WTC11 (cell line): ENCODE data around the gene ZNF276. TPM values are rescaled to one million over a fixed set of nuclear protein-coding genes. Genes with fewer than 3 reads are reported as not detected.
A peak's percentile ranks its signal among the peaks of the same experiment; 100 is the strongest.

Source experiments
- ATAC-seq: fragments of 200-7000 bp; cut with Tn5 transposase; 2 replicates; pipeline ENCODE4 v1.10.0; 2021; ENCODE audit warnings: mild to moderate bottlenecking, moderate library complexity
- CTCF ChIA-PET: fragments of 300-600 bp; sonication (Branson Sonifier 250); formaldehyde crosslinking; loops from one replicate; lab custom pipeline; 2021; ENCODE audit warnings: antibody characterized with exemption; lab: Charles Lee
- POLR2A ChIA-PET: fragments of 350-600 bp; sonication (Branson Sonifier 250); formaldehyde crosslinking; loops from one replicate; lab custom pipeline; 2021; ENCODE audit warnings: antibody characterized with exemption; lab: Charles Lee
- DNase-seq: peaks from one replicate; pipeline ENCODE4 v3.0.0; 2021; ENCODE audit warnings: low spot score
- H3K27ac Mint-ChIP-seq: 2 replicates; pipeline ENCODE4 v1.8.0; 2021; ENCODE audit warnings: mixed read lengths
- H3K27me3 Mint-ChIP-seq: 2 replicates; pipeline ENCODE4 v1.8.0; 2021; ENCODE audit warnings: low read depth, mild to moderate bottlenecking, moderate library complexity, mixed read lengths
- H3K36me3 Mint-ChIP-seq: 2 replicates; pipeline ENCODE4 v1.8.0; 2021; ENCODE audit warnings: mixed read lengths
- H3K4me1 Mint-ChIP-seq: 2 replicates; pipeline ENCODE4 v1.8.0; 2022; ENCODE audit warnings: mixed read lengths
- H3K4me3 Mint-ChIP-seq: 2 replicates; pipeline ENCODE4 v1.8.0; 2021; ENCODE audit warnings: mild to moderate bottlenecking, moderate library complexity, mixed read lengths
- H3K9me3 Mint-ChIP-seq: 2 replicates; pipeline ENCODE4 v1.8.0; 2021; ENCODE audit warnings: mixed read lengths
- ATF3 ChIP-seq: sonication (generic); formaldehyde crosslinking; conservative IDR thresholded peaks from 2 replicates; pipeline ENCODE4 v1.8.1; 2022; ENCODE audit warnings: mild to moderate bottlenecking, missing genetic modification reagents
- CBFB ChIP-seq: sonication (generic); formaldehyde crosslinking; IDR thresholded peaks from 2 replicates; pipeline ENCODE4 v1.8.1; 2022; ENCODE audit warnings: mild to moderate bottlenecking, low read depth, missing genetic modification reagents
- E2F5 ChIP-seq: sonication (generic); formaldehyde crosslinking; IDR thresholded peaks from 2 replicates; pipeline ENCODE4 v1.8.1; 2022; ENCODE audit warnings: mild to moderate bottlenecking, moderate library complexity, missing genetic modification reagents
- FOXJ3 ChIP-seq: sonication (generic); formaldehyde crosslinking; IDR thresholded peaks from 2 replicates; pipeline ENCODE4 v1.9.0; 2021; ENCODE audit warnings: missing genetic modification reagents, mild to moderate bottlenecking, borderline replicate concordance
- FOXK1 ChIP-seq: sonication (generic); formaldehyde crosslinking; IDR thresholded peaks from 2 replicates; pipeline ENCODE4 v1.8.0; 2022; ENCODE audit warnings: mild to moderate bottlenecking, moderate library complexity, missing genetic modification reagents
- GABPB1 ChIP-seq: sonication (generic); formaldehyde crosslinking; IDR thresholded peaks from 2 replicates; pipeline ENCODE4 v1.8.1; 2023; ENCODE audit warnings: mild to moderate bottlenecking, missing genetic modification reagents
- MXD4 ChIP-seq: fragments of 250-450 bp; sonication (Bioruptor Pico); IDR thresholded peaks from 2 replicates; pipeline ENCODE4 v1.8.0; 2021; ENCODE audit warnings: mild to moderate bottlenecking, moderate library complexity, borderline replicate concordance
- MYBL2 ChIP-seq: sonication (generic); formaldehyde crosslinking; IDR thresholded peaks from 2 replicates; pipeline ENCODE4 v1.8.1; 2023; ENCODE audit warnings: mild to moderate bottlenecking, moderate library complexity, missing genetic modification reagents
- NFATC4 ChIP-seq: fragments of 250-450 bp; sonication (Bioruptor Pico); IDR thresholded peaks from 2 replicates; pipeline ENCODE4 v1.9.0; 2021; ENCODE audit warnings: mild to moderate bottlenecking
- NFE2L1 ChIP-seq: sonication (generic); formaldehyde crosslinking; IDR thresholded peaks from 2 replicates; pipeline ENCODE4 v1.8.1; 2023; ENCODE audit warnings: missing genetic modification reagents
- NFYB ChIP-seq: sonication (generic); formaldehyde crosslinking; conservative IDR thresholded peaks from 2 replicates; pipeline ENCODE4 v1.8.0; 2022; ENCODE audit warnings: low read depth, missing genetic modification reagents
- NR2C2 ChIP-seq: sonication (generic); formaldehyde crosslinking; IDR thresholded peaks from 2 replicates; pipeline ENCODE4 v1.8.0; 2022; ENCODE audit warnings: mild to moderate bottlenecking, missing genetic modification reagents
- NR3C1 ChIP-seq: sonication (generic); formaldehyde crosslinking; conservative IDR thresholded peaks from 2 replicates; pipeline ENCODE4 v1.8.1; 2023; ENCODE audit warnings: low read depth, mild to moderate bottlenecking, missing genetic modification reagents
- OVOL2 ChIP-seq: fragments of 250-450 bp; sonication (Bioruptor Pico); IDR thresholded peaks from 2 replicates; pipeline ENCODE4 v1.9.0; 2021; ENCODE audit warnings: mild to moderate bottlenecking, borderline replicate concordance
- RELA ChIP-seq: sonication (generic); formaldehyde crosslinking; IDR thresholded peaks from 2 replicates; pipeline ENCODE4 v1.8.1; 2022; ENCODE audit warnings: missing genetic modification reagents, mild to moderate bottlenecking, borderline replicate concordance
- RORB ChIP-seq: fragments of 250-450 bp; sonication (Bioruptor Pico); IDR thresholded peaks from 2 replicates; pipeline ENCODE4 v1.9.0; 2021; ENCODE audit warnings: mild to moderate bottlenecking
- SMAD4 ChIP-seq: sonication (generic); formaldehyde crosslinking; IDR thresholded peaks from 2 replicates; pipeline ENCODE4 v1.8.0; 2022; ENCODE audit warnings: mild to moderate bottlenecking, missing genetic modification reagents
- SOX15 ChIP-seq: fragments of 250-450 bp; sonication (Bioruptor Pico); IDR thresholded peaks from 2 replicates; pipeline ENCODE4 v1.9.0; 2021; ENCODE audit warnings: mild to moderate bottlenecking
- TEAD4 ChIP-seq: sonication (generic); formaldehyde crosslinking; IDR thresholded peaks from 2 replicates; pipeline ENCODE4 v1.8.0; 2022; ENCODE audit warnings: mild to moderate bottlenecking, missing genetic modification reagents
- TP53 ChIP-seq: sonication (generic); formaldehyde crosslinking; IDR thresholded peaks from 2 replicates; pipeline ENCODE4 v1.8.1; 2023; ENCODE audit warnings: mild to moderate bottlenecking, missing genetic modification reagents
- USF1 ChIP-seq: sonication (generic); formaldehyde crosslinking; IDR thresholded peaks from 2 replicates; pipeline ENCODE4 v1.8.0; 2022; ENCODE audit warnings: mild to moderate bottlenecking, missing genetic modification reagents
- ZNF121 ChIP-seq: sonication (generic); formaldehyde crosslinking; IDR thresholded peaks from 2 replicates; pipeline ENCODE4 v1.8.0; 2023; ENCODE audit warnings: missing genetic modification reagents
- total RNA-seq: library from RNA; stranded (reverse); gene quantifications from 3 replicates; pipeline ENCODE4 v1.2.3, GENCODE V29; 2021
- TF ChIP-seq, protein P1 (sequence below): sonication (generic); formaldehyde crosslinking; IDR thresholded peaks from 2 replicates; pipeline ENCODE4 v1.8.1; 2022; ENCODE audit warnings: missing genetic modification reagents, borderline replicate concordance
- TF ChIP-seq, protein P2 (sequence below): fragments of 250-450 bp; sonication (Bioruptor Pico); IDR thresholded peaks from 2 replicates; pipeline ENCODE4 v1.9.0; 2021; ENCODE audit warnings: mild to moderate bottlenecking
- TF ChIP-seq, protein P3 (sequence below): fragments of 200-600 bp; IDR thresholded peaks from 2 replicates; pipeline ENCODE4 v1.8.0; 2022; ENCODE audit warnings: antibody characterized with exemption
- TF ChIP-seq, protein P4 (sequence below): fragments of 250-450 bp; sonication (Bioruptor Pico); IDR thresholded peaks from 2 replicates; pipeline ENCODE4 v1.8.0; 2021; ENCODE audit warnings: mild to moderate bottlenecking

Gene ZNF276
- total RNA-seq, 1 experiment from 2014 or later, result 16.6 TPM

DNA sequence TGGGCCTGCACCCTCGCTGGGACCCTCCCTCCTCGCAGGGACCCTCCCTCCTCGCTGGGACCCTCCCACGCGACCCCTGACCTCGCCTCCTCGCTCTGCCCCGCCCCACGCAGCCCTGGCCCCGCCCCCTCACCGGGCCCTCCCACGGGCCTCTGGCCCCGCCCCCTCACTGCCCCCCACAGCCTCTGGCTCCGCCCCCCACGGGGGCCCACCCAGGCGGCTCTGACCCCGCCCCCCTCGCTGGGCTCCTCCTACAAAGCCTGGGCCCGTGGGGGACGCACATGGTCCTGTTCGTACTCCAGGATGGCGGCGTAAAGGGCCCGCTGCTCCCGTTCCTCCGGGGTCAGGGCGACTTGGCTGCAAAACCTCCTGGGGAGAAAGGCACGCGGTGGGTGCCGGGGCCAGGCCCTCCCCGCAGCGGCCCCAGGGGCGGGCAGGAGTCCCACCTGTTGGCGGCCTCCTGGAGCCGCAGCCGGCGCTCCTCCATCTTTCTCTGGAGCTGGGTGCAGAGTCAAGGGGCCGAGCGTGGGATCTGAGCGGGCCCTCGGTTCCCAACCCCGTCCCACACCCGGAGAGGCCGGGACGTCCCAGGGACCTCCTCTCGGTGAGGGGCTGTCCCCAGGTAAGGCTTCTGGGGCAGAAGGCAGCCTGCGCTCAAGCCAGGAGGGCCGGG, 9.6 kb upstream of the ZNF276 start (continued):
- no peak for TF ChIP-seq NR3C1
- no peak for TF ChIP-seq TEAD4
- TF ChIP-seq NFATC4 (CRISPR knock-in tag), result no peak
- no peak for TF ChIP-seq E2F5 (CRISPR knock-in tag)
- TF ChIP-seq ZNF121 (CRISPR knock-in tag), result no peak

GRCh38 chr16:89712274-89712781, 9.0 kb upstream of the ZNF276 start:
- ChIA-PET CTCF (interaction anchor here (1.3 to 6.2 kb wide), 2 partner anchors 8 to 12 kb away, joined by 3 to 36 read pairs; partner anchors contain the start of genes SPATA2L and VPS9D1), POLR2A (interaction anchor here (0.7 to 3.5 kb wide), 2 partner anchors 11 to 29 kb away, joined by 3 to 18 read pairs; partner anchors contain the start of gene SPATA2L)
- H3K27me3 Mint-ChIP-seq, result peaks cover 27% of the 10 kb centered on the region
- TF ChIP-seq NFYB (CRISPR knock-in tag), result 0 out of 2 replicates have a peak, but pooled peaks have one; percentile 2
- TF ChIP-seq, protein P1, sequence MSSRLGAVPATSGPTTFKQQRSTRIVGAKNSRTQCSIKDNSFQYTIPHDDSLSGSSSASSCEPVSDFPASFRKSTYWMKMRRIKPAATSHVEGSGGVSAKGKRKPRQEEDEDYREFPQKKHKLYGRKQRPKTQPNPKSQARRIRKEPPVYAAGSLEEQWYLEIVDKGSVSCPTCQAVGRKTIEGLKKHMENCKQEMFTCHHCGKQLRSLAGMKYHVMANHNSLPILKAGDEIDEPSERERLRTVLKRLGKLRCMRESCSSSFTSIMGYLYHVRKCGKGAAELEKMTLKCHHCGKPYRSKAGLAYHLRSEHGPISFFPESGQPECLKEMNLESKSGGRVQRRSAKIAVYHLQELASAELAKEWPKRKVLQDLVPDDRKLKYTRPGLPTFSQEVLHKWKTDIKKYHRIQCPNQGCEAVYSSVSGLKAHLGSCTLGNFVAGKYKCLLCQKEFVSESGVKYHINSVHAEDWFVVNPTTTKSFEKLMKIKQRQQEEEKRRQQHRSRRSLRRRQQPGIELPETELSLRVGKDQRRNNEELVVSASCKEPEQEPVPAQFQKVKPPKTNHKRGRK, result no peak
- TF ChIP-seq GABPB1 (CRISPR knock-in tag), result no peak
- no peak for TF ChIP-seq RORB (CRISPR knock-in tag)
- TF ChIP-seq CBFB (CRISPR knock-in tag), result no peak
- TF ChIP-seq NR2C2, result no peak
- no peak for TF ChIP-seq MYBL2
- TF ChIP-seq SOX15 (CRISPR knock-in tag), result no peak
- TF ChIP-seq ATF3 (CRISPR knock-in tag), result no peak
- TF ChIP-seq RELA (CRISPR knock-in tag), result no peak
- TF ChIP-seq NFE2L1, result 0 out of 2 replicates have a peak, but pooled peaks have one; percentile 0
- DNase-seq (no peak), ATAC-seq (no peak)
- no peaks in the 10 kb centered on the region for H3K9me3 Mint-ChIP-seq
- peaks cover 7% of the 10 kb centered on the region for H3K4me1 Mint-ChIP-seq
- no peak overlapping the region for H3K27ac Mint-ChIP-seq
- H3K4me3 Mint-ChIP-seq, result peak overlapping the region; percentile 73
- peaks cover 19% of the 10 kb centered on the region for H3K36me3 Mint-ChIP-seq

GRCh38 chr16:89716493-89716892, 4.8 kb upstream of the ZNF276 start:
- ATAC-seq (no peak), DNase-seq (no peak)
- no peak overlapping the region for H3K4me3 Mint-ChIP-seq
- H3K27me3 Mint-ChIP-seq, result peaks cover 53% of the 10 kb centered on the region
- H3K27ac Mint-ChIP-seq, result no peak overlapping the region
- peaks cover 24% of the 10 kb centered on the region for H3K36me3 Mint-ChIP-seq
- H3K4me1 Mint-ChIP-seq, result peaks cover 8% of the 10 kb centered on the region
- CTCF ChIA-PET, result interaction anchor here (1.4 kb wide), 1 partner anchor 10 kb away, joined by 6 read pairs; no protein-coding TSS in a partner anchor
- H3K9me3 Mint-ChIP-seq, result no peaks in the 10 kb centered on the region
- POLR2A ChIA-PET, result interaction anchor here (1.1 kb wide), 1 partner anchor 10 kb away, joined by 3 read pairs; no protein-coding TSS in a partner anchor
- TF ChIP-seq MYBL2 (no peak), FOXJ3 (CRISPR knock-in tag) (no peak), USF1 (CRISPR knock-in tag) (no peak), MXD4 (CRISPR knock-in tag) (no peak), TP53 (CRISPR knock-in tag) (no peak), OVOL2 (CRISPR knock-in tag) (no peak), FOXK1 (CRISPR knock-in tag) (no peak), SMAD4 (no peak)
- TF ChIP-seq, protein P2, sequence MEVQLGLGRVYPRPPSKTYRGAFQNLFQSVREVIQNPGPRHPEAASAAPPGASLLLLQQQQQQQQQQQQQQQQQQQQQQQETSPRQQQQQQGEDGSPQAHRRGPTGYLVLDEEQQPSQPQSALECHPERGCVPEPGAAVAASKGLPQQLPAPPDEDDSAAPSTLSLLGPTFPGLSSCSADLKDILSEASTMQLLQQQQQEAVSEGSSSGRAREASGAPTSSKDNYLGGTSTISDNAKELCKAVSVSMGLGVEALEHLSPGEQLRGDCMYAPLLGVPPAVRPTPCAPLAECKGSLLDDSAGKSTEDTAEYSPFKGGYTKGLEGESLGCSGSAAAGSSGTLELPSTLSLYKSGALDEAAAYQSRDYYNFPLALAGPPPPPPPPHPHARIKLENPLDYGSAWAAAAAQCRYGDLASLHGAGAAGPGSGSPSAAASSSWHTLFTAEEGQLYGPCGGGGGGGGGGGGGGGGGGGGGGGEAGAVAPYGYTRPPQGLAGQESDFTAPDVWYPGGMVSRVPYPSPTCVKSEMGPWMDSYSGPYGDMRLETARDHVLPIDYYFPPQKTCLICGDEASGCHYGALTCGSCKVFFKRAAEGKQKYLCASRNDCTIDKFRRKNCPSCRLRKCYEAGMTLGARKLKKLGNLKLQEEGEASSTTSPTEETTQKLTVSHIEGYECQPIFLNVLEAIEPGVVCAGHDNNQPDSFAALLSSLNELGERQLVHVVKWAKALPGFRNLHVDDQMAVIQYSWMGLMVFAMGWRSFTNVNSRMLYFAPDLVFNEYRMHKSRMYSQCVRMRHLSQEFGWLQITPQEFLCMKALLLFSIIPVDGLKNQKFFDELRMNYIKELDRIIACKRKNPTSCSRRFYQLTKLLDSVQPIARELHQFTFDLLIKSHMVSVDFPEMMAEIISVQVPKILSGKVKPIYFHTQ (CRISPR knock-in tag), result no peak
- TF ChIP-seq, protein P3, sequence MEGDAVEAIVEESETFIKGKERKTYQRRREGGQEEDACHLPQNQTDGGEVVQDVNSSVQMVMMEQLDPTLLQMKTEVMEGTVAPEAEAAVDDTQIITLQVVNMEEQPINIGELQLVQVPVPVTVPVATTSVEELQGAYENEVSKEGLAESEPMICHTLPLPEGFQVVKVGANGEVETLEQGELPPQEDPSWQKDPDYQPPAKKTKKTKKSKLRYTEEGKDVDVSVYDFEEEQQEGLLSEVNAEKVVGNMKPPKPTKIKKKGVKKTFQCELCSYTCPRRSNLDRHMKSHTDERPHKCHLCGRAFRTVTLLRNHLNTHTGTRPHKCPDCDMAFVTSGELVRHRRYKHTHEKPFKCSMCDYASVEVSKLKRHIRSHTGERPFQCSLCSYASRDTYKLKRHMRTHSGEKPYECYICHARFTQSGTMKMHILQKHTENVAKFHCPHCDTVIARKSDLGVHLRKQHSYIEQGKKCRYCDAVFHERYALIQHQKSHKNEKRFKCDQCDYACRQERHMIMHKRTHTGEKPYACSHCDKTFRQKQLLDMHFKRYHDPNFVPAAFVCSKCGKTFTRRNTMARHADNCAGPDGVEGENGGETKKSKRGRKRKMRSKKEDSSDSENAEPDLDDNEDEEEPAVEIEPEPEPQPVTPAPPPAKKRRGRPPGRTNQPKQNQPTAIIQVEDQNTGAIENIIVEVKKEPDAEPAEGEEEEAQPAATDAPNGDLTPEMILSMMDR, result no peak
- TF ChIP-seq, protein P4, sequence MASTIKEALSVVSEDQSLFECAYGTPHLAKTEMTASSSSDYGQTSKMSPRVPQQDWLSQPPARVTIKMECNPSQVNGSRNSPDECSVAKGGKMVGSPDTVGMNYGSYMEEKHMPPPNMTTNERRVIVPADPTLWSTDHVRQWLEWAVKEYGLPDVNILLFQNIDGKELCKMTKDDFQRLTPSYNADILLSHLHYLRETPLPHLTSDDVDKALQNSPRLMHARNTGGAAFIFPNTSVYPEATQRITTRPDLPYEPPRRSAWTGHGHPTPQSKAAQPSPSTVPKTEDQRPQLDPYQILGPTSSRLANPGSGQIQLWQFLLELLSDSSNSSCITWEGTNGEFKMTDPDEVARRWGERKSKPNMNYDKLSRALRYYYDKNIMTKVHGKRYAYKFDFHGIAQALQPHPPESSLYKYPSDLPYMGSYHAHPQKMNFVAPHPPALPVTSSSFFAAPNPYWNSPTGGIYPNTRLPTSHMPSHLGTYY (CRISPR knock-in tag), result no peak
